Measurements from ENCODE around the gene CSF1R.

Gene CSF1R

GRCh38 chr5:150085950-150086715 is at the start of gene CSF1R:
TSS of gene CSF1R (minus strand) at chr5:150086554. CDS start at chr5:150086427, 127 bp downstream.
- no peak within 1 kb of the TSS for H3K27ac ChIP-seq

GRCh38 chr5:150135557-150136304 is 49.4 kb upstream of the CSF1R start:
- TF ChIP-seq CTCF (conservative IDR thresholded peaks at IDR 0.05), result no peak
- H3K27ac ChIP-seq, result no peak overlapping the region

More at GRCh38 chr5:150085950-150086715, at the start of gene CSF1R:
- TF ChIP-seq ZFX (IDR thresholded peaks at IDR 0.05), result no peak
- TF ChIP-seq CTCF (conservative IDR thresholded peaks at IDR 0.05), result no peak

- H3K27ac ChIP-seq, result no peak overlapping the region
- TF ChIP-seq CTCF (conservative IDR thresholded peaks at IDR 0.05) (no peak), ZFX (IDR thresholded peaks at IDR 0.05) (no peak)
These were observed 47.8 kb upstream of the CSF1R start for GRCh38 chr5:150134198-150134588.

- H3K27ac ChIP-seq, result no peak overlapping the region
- no peak for TF ChIP-seq ZFX (IDR thresholded peaks at IDR 0.05)
- TF ChIP-seq CTCF (conservative IDR thresholded peaks at IDR 0.05), result no peak
These were observed 47.3 kb upstream of the CSF1R start for GRCh38 chr5:150133581-150134197.

GRCh38 chr5:150132740-150133139 is 46.4 kb upstream of the CSF1R start:
- no peak overlapping the region for H3K27ac ChIP-seq
- TF ChIP-seq CTCF (conservative IDR thresholded peaks at IDR 0.05) (no peak), ZFX (IDR thresholded peaks at IDR 0.05) (no peak)

GRCh38 chr5:150131978-150132694 is 45.8 kb upstream of the CSF1R start:
- no peak overlapping the region for H3K27ac ChIP-seq
- TF ChIP-seq ZFX (IDR thresholded peaks at IDR 0.05) (no peak), CTCF (conservative IDR thresholded peaks at IDR 0.05) (no peak)

All from C4-2B (cell line).